SKM-1 treated with dmso at 0.1 percent for 144 hours (cell line): Measurements from ENCODE around the gene MAD1L1.

Experiments used
- DNase-seq: peaks from one replicate; lab custom pipeline; 2025; ENCODE audit not compliant: unreplicated experiment; lab: John Stamatoyannopoulos, UW

Gene MAD1L1

GRCh38 chr7:1902231-1902855 lies 330.4 kb downstream of the MAD1L1 start:
- no peak for DNase-seq

GRCh38 chr7:1901431-1902210 lies 331.1 kb downstream of the MAD1L1 start:
- no peak for DNase-seq

- DNase-seq: no peak
These were observed 331.9 kb downstream of the MAD1L1 start for GRCh38 chr7:1900847-1901246.

- no peak for DNase-seq
These were observed 332.6 kb downstream of the MAD1L1 start for GRCh38 chr7:1899951-1900762.

GRCh38 chr7:1899196-1899595 lies 333.5 kb downstream of the MAD1L1 start:
- no peak for DNase-seq

GRCh38 chr7:1898628-1899185 lies 334.0 kb downstream of the MAD1L1 start:
- no peak for DNase-seq

GRCh38 chr7:1897861-1898627 lies 334.7 kb downstream of the MAD1L1 start:
- DNase-seq: no peak

DNA sequence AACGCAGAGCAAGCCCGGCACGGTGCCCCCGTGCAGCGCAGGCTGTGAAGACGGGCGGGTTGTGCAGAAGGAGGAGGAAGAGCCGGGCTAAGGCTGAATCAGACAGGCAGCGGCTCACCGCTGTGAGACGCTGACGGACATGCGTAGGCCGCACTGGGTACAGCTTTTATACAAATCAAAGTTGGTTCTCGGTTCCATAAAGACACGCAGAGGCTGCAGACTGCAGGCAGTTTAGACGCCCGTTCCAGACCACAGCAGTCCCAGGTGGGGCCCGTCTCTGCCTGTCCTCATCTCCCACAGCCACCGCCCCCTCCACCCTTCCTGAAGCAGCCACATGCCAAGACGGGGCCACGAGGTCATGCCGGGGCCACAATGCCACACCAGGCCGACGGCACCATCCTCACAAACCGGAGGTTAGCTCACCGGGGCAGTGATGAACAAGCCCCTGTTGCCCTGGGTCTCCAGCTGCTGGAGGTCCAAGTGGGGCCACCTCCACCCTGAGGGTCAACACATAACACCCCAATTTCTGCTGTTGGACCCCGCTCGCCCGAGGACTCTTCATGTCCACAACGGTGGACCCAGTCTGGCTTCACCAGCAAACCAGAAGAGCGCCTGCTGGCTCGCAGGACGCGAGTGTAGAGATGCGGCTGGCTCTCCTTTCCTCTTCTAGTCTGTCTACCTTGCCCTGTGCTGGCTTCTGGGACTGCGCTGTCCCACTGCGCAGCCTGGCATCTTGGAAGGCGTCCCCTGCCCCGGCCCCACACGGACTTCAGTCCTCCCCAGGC lies 335.5 kb downstream of the MAD1L1 start:
- DNase-seq: no peak

GRCh38 chr7:1895664-1896515 lies 336.9 kb downstream of the MAD1L1 start:
- DNase-seq: no peak

DNA sequence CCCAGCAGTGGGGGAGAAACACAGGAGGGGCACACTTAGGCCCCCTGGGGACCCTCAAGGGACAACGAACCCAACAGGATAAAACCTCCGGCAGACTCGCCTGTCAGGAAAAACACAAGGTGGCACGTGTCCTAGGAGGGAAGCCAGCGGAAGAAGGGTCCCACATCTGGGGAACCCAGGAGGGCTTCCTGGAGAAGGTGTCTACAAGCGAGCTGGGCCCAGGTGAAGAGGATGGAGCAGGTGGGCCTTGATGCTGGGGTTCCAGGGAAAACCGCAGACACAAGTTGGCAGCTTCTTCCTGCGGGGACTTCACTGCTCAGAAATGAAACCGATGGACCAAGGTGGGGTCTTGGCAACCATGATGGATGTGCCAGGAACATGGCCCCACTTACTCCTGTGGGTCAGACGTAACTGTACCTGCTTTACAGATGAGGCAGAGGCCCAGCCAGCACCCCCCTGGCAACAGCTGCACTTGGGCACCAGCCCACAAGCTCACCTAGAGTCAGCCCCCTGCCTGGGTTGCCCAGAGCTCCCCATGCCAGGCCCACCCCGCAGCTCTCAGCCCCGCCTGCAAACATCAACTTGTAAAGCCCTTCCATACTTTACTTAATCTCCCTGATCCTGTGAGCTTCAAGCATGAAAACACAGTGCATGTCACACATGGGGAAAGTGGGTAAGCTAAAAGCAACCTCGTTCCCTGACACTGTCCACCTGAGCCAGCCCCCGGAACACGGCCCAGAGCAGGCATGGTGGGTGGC lies 337.7 kb downstream of the MAD1L1 start:
- DNase-seq: no peak

DNA sequence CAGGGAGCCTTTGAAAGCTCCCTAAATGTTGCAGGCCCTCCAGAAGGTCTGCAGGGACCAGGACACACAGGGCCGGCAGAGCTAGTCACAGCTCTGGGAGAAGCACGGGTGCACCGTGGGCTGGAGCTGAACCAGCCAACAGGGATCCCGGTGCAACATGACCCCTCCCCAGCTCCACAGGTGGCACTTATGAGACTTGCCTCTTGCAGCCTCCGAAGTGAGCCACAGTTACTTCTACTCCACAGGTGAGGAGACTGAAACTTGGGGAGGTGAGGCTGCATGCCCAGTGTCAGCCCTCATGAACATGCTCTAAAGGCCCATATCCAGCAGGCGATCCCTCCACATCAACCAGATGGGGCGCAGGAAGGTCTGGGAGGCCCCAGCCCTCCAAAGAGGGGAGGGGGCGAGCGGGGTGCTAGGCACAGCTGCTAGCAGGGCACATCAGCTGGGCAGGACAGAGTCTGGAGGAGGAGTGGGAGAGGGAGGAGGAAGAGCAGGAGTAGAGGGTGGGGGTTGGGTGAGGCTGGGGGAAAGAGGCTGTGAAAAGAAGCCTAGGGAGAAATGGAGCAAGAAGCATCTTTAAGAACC lies 338.3 kb downstream of the MAD1L1 start:
- DNase-seq: no peak

- DNase-seq: no peak
These were observed 339.3 kb downstream of the MAD1L1 start for GRCh38 chr7:1893451-1893850.

DNA sequence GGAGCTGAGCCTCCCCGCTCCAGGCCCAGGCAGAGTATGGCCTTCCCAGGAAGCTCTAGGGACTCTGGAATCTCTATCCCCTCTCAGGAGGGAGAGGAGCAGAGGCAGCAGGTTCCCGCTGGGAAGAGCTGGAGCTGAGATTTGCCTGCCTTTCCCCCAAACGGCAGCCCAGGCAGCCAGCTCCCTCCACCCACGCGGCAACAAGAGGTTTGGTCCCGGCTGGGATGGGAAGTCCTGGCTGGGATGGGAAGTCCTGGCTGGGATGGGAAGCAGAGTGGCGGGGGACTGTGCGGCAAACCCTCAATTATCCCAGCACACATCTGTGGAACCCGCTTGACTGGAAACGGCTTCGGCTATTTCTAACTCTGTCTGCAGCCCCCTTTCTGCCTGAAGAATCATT lies 339.7 kb downstream of the MAD1L1 start:
- DNase-seq: no peak

DNA sequence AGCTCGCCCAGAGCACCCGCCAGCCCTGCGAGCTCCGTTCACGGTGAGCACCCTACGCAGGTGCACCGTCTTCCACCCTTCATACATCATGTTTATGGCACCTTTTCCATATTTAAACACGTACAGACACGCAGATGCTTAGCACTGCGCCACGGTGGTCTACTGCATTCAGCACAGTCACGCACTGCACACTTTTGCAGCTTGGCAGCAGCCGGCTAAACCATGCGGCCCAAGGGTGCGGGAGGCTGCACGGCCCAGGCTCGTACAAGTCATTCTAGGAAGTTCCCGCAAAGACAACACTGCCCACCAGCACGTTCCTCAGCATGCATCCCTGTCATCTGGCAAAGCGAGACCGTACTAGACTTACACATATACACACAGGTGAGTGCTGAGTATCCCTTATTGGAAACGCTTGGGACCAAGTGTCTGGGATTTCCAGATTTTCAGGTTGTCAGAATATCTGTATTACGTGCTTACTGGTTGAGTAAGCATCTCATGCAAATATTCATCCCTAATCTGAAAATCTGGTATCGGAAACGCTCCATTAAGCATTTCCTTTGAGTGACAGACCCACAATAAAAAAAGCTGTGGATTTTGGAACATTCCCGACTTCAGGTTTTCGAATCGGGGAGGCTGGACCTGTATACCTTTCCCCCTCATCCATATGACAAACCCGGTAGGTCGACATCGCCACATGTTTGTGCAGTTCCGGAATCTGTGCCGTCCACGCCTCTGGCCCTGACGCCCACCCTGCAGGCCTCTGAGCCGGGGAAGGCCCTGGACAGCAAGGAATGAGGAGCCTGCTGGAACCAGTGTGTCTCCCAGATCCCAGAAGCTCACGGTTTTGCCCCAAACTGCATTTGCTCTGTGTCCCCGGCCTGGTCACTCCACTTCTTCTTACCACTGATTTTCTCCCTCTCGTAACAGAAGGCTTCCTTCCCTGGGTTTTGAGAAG lies 340.5 kb downstream of the MAD1L1 start:
- DNase-seq: no peak

- DNase-seq: no peak
These were observed 342.2 kb downstream of the MAD1L1 start for GRCh38 chr7:1890289-1891235.
